Measurements from ENCODE around the gene CDHR2. TPM values are rescaled to one million over a fixed set of nuclear protein-coding genes. Genes with fewer than 3 reads are reported as not detected.

The CDHR2 gene
- polyA plus RNA-seq, 4 donors = 0.49 to 23.2 (median 14.2) TPM

DNA sequence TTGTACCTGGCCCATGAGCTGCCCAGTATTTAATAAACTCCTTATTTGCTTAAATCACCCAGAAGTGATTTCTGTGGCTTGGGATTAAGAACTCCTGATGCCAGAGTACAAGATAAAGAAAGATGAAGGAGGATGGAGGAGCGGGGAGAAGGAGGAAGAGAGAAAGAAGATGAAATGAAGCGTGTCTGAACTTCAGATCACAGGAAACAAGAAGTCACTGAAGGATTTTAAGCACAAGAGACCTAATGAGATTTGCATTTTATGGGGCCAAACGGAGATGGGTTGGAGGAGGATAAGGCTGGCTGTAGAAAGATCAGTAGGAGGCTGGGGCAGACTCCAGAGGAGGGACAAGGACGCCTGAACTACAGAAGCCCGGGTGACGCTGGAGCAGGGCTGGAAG, 84.5 kb downstream of the CDHR2 start:
- DNase-seq (ENCODE audit: low read depth in 4 of 4, low spot score in 3 of 4) = no peak

- no peak for DNase-seq (ENCODE audit: low read depth in 4 of 4, low spot score in 3 of 4)
These were observed 87.3 kb downstream of the CDHR2 start for GRCh38 chr5:176636426-176636825.

DNA sequence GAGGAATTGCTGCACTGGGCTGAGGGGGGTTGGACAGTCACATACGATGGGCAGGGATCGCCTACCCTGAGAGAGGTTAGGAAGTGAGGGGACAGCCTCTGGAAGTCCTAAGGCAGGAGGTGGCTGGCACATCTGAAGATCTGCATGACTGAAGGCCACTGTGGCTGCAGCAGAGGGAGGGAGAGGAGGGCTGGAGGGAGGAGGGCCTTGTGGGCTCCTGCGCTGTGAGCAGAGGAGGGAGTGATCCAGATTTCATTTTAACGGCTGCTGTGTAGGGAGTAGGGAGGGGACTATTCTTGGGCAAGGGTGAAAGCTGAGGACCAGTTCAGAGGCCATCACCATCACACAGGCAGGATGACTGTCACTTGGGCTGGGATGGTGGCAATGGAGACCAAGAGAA, 88.4 kb downstream of the CDHR2 start:
- DNase-seq (ENCODE audit: low read depth in 4 of 4, low spot score in 3 of 4) = no peak

DNA sequence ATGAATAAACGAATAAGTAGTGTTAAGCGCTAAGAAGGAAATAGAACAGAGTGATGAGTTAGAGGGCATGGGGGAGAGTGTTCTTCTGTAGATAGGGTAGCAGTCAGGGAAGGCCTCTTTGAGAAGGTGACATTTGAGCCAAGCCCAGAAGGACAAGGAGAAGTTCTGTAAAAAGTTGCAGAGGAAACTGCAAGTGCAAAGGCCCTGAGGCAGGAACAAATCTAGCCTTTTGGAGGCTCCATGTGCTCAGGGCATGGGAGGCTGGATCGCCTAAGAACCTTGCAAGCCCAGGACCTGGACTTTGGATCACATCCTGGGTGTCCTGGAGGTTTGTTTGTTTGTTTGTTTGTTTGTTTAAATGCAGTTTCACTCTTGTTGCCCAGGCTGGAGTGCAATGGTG, 89.3 kb downstream of the CDHR2 start:
- no peak for DNase-seq (ENCODE audit: low read depth in 4 of 4, low spot score in 3 of 4)

DNA sequence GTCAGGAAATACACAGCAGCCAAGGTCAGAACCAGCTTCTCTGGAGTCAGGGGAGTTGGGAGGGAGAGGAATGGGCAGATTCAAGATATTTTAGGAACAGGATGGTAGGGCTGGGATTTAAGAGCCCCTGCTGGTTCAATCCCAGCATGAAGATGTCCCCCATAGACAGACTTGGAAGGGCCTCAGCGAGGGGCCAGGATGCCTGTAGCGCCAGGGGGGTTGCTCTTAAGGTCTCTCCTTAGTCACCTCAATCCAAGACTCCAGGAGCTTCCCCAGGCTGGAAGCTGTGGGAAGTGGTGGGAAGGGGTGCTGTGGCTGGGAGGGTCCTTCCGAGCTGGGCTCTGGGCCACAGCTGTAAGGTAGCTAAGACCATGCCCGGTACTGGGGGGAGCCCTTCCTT, 90.1 kb downstream of the CDHR2 start:
- DNase-seq (ENCODE audit: low read depth in 4 of 4, low spot score in 3 of 4) = no peak

GRCh38 chr5:176639981-176640380, 90.8 kb downstream of the CDHR2 start:
- no peak for DNase-seq (ENCODE audit: low read depth in 4 of 4, low spot score in 3 of 4)

DNA sequence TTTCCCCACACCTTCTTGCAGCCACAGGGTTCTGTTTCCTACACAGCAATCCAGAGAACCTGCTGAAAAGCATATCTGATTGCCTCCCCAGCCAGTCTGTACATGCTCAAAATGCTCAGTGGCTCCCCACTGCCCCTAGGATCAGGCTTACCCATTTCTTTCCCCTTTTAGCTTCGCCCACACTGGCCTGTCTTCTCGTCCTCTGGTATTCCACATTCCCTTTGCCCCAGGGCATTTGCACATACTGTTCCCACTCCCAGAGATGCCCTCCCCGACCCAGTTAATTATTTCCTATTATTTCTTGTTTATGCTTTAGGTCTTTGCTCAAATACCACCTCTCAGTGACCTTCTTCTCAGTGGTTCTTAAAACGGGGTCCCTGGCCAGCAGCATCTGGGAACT, 91.5 kb downstream of the CDHR2 start:
- no peak for DNase-seq (ENCODE audit: low read depth in 4 of 4, low spot score in 3 of 4)

DNA sequence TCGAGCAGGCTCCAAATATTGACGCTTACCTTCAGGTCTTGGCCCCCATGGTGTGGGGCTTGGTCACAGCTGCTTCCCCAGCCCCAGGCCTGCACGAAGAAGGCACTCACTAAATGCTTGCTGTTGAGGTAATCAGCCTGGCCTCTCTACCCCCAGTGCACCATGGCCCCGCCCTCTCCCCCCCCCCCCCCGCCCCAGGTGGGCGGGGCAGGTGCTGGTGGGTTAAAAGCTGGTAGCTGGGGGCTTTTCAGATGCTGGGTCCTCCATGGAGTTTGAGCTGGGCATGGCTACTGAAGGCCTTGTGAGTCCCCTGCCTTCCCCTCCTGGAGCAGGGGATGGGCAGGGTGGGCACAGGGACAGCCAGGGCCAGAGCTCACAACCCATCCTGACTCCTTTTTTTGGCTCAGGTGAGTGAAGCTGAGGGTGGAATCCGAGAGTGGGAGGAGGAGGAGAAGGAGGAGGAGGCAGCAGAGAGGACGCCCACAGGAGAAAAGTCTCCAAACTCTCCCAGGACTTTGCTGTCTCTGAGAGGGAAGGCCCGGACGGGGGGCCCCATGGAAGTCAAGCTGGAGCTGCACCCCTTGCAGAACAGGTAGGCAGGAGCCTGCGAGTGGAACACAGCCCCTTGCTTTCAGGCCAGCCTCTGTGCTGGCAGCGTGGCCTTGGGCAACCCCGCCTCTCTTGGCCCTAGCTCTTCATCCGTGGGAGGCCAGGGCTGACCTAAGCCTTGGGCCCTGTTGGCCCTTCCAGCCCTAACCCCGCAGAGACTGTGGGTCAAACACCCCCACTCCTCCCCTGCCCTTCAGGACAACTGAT, 93.7 kb downstream of the CDHR2 start:
- no peak for DNase-seq (ENCODE audit: low read depth in 4 of 4, low spot score in 3 of 4)

DNA sequence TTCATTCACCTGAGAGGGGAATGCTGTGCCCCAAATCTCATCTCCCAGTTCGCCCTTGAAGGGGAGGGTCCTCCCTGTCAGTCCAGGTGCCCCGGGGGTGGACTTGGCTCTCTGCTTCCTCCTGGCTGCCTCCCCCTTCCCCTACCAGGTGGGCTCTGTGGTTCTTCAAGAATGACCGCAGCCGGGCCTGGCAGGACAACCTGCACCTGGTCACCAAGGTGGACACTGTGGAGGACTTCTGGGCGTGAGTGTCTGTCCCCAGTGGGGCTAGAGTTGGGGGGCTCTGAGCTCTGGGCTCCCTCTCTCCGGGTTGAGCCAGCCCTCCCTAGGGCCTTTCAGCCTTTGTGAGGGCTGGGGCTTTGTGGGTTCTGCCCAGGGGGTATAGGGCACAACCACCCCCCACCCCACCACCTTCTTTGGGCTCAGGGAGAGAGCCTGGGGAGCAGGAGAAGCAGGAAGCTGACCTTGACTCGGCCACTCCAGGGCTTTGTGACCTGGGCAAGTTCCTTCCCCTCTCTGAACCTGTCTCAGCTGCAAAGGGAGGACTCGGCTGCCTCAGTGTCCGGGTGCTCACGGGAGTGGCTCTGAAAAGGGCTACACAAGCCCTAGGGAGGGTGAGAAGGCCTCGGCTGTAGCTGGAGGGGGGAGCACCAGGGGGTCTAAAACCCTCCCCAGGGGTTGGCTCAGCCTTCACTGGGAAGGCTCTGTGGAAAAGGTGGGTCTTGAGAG, 94.5 kb downstream of the CDHR2 start:
- DNase-seq (ENCODE audit: low read depth in 4 of 4, low spot score in 3 of 4) = no peak

- DNase-seq (ENCODE audit: low read depth in 4 of 4, low spot score in 3 of 4) = no peak
These were observed 95.2 kb downstream of the CDHR2 start for GRCh38 chr5:176644294-176644693.

- DNase-seq (ENCODE audit: low read depth in 4 of 4, low spot score in 3 of 4) = no peak
These were observed 95.9 kb downstream of the CDHR2 start for GRCh38 chr5:176644878-176645670.

Other genes with a start within 250 kb of the CDHR2 start
- 100 to 1,000 TPM in 3 of 4 donors, 10 to 100 TPM in 1; 78.6 to 162 (median 142) TPM for gene KIAA1191, start 187.6 kb upstream of the CDHR2 start, polyA plus RNA-seq (ENCODE audit: insufficient read length in 4 of 4)
- gene ARL10, start 183.9 kb upstream of the CDHR2 start, polyA plus RNA-seq (ENCODE audit: insufficient read length in 4 of 4) = 10 to 100 TPM; 11.2 to 18.3 (median 14.2) TPM
- 10 to 100 TPM; 17.1 to 34.7 (median 24.0) TPM for gene NOP16, start 160.7 kb upstream of the CDHR2 start, polyA plus RNA-seq (ENCODE audit: insufficient read length in 4 of 4)
- 100 to 1,000 TPM in 2 of 4 donors, 10 to 100 TPM in 2; 70.6 to 126 (median 102) TPM for gene HIGD2A, start 160.6 kb upstream of the CDHR2 start, polyA plus RNA-seq (ENCODE audit: insufficient read length in 4 of 4)
- gene CLTB, start 132.8 kb upstream of the CDHR2 start, polyA plus RNA-seq (ENCODE audit: insufficient read length in 4 of 4) = 10 to 100 TPM; 46.2 to 58.0 (median 52.1) TPM
- gene FAF2, start 101.0 kb upstream of the CDHR2 start, polyA plus RNA-seq (ENCODE audit: insufficient read length in 4 of 4) = 10 to 100 TPM; 46.3 to 52.9 (median 49.5) TPM
- 10 to 100 TPM; 39.8 to 79.0 (median 43.3) TPM for gene RNF44, start 11.9 kb upstream of the CDHR2 start, polyA plus RNA-seq (ENCODE audit: insufficient read length in 4 of 4)
- 1 to 10 TPM; 1.3 to 1.9 (median 1.4) TPM for gene GPRIN1, start 60.8 kb downstream of the CDHR2 start, polyA plus RNA-seq (ENCODE audit: insufficient read length in 4 of 4)
- under 1 TPM in 1 of 4 donors, not detected in 3; 0.10 TPM for gene SNCB, start 81.2 kb downstream of the CDHR2 start, polyA plus RNA-seq (ENCODE audit: insufficient read length in 4 of 4)
- gene EIF4E1B, start 81.3 kb downstream of the CDHR2 start, polyA plus RNA-seq (ENCODE audit: insufficient read length in 4 of 4) = not detected
- 10 to 100 TPM; 27.1 to 32.9 (median 29.8) TPM for gene TSPAN17, start 98.1 kb downstream of the CDHR2 start, polyA plus RNA-seq (ENCODE audit: insufficient read length in 4 of 4)

Data from left renal pelvis (tissue), 4 donors.